T-cell (primary cell): ENCODE data around the gene DHODH. TPM values are rescaled to one million over a fixed set of nuclear protein-coding genes. Genes with fewer than 3 reads are reported as not detected.
"Not testable (repeated sequence)": the region's sequence is repeated elsewhere in the genome, so short reads cannot be mapped to it uniquely, and the experiment has no call there.

Experiments used
- ATAC-seq, 4 experiments: fragments of 200-7000 bp in 3 of 4; fragments of 150-1000 bp in 1 of 4; cut with Tn5 transposase; replicated peaks in 1 of 4; 1 replicate in 3 of 4; 2 replicates in 1 of 4; pipeline ENCODE4 v1.10.0; 2021; ENCODE audit warnings: moderate library complexity in 3 of 4, mild to moderate bottlenecking in 2 of 4, moderate number of reproducible peaks in 1 of 4
- CTCF ChIA-PET, 2 donors: fragments of 300-600 bp; sonication (Branson Sonifier 250); formaldehyde crosslinking; loops; one replicate each; lab custom pipeline; 2022; ENCODE audit warnings: antibody characterized with exemption in 2 of 2; lab: Charles Lee
- POLR2A ChIA-PET, 2 donors: fragments of 300-600 bp; sonication (Branson Sonifier 250); formaldehyde crosslinking; loops; one replicate each; lab custom pipeline; 2022; ENCODE audit warnings: antibody characterized with exemption in 2 of 2; lab: Charles Lee
- DNase-seq, 35 experiments: peaks; one replicate each; pipeline versions ENCODE4 v3.0.0 to v3.0.0-alpha.2; 2013 to 2023
- H3K27ac ChIP-seq: one replicate; pipeline ENCODE4 v1.5.1; 2013; ENCODE audit warnings: low read length
- H3K27me3 ChIP-seq, 2 experiments: replicated peaks in 1 of 2; 1 replicate in 1 of 2; 2 replicates in 1 of 2; pipeline versions ENCODE4 v1.6.1 to v1.7.0; 2013; ENCODE audit warnings: low read length in 1 of 2, mixed read lengths in 1 of 2; ENCODE audit not compliant: control insufficient read depth in 2 of 2, insufficient read depth in 2 of 2; ENCODE audit errors: extremely low read depth in 1 of 2
- H3K36me3 ChIP-seq, 2 donors: 1 replicate in 1 of 2; 2 replicates in 1 of 2; pipeline versions ENCODE4 v1.6.1 to v1.7.0; 2013; ENCODE audit warnings: low read length in 1 of 2; ENCODE audit not compliant: control insufficient read depth in 2 of 2, insufficient read depth in 1 of 2; ENCODE audit errors: extremely low read depth in 1 of 2
- H3K4me1 ChIP-seq, 2 experiments: 1 replicate in 1 of 2; 2 replicates in 1 of 2; pipeline versions ENCODE4 v1.6.1 to v1.7.0; 2013; ENCODE audit warnings: low read length in 2 of 2, mixed read lengths in 1 of 2; ENCODE audit not compliant: insufficient read depth in 2 of 2, control insufficient read depth in 1 of 2; ENCODE audit errors: extremely low read depth in 1 of 2
- H3K4me3 ChIP-seq, 2 donors: 1 replicate in 1 of 2; 2 replicates in 1 of 2; pipeline versions ENCODE4 v1.5.1 to v1.7.0; 2013; ENCODE audit warnings: mild to moderate bottlenecking in 2 of 2, low read length in 1 of 2, moderate library complexity in 1 of 2; ENCODE audit not compliant: control insufficient read depth in 1 of 2; ENCODE audit errors: extremely low read depth in 1 of 2
- H3K9me3 ChIP-seq: 2 replicates; pipeline ENCODE4 v1.7.0; 2013
- H3K27ac Mint-ChIP-seq, 2 donors: one replicate each; pipeline ENCODE4 v1.8.0; 2020 to 2021; ENCODE audit warnings: mild to moderate bottlenecking in 2 of 2, mixed read lengths in 2 of 2
- H3K27me3 Mint-ChIP-seq, 2 donors: one replicate each; pipeline ENCODE4 v1.8.0; 2021 to 2022; ENCODE audit warnings: mixed read lengths in 2 of 2
- H3K36me3 Mint-ChIP-seq: one replicate; pipeline ENCODE4 v1.8.0; 2021; ENCODE audit warnings: mixed read lengths
- H3K4me1 Mint-ChIP-seq, 3 donors: one replicate each; pipeline ENCODE4 v1.8.0; 2020 to 2022; ENCODE audit warnings: mixed read lengths in 3 of 3, mild to moderate bottlenecking in 1 of 3
- H3K4me3 Mint-ChIP-seq, 3 donors: one replicate each; pipeline ENCODE4 v1.8.0; 2020 to 2022; ENCODE audit warnings: mild to moderate bottlenecking in 3 of 3, mixed read lengths in 3 of 3, moderate library complexity in 3 of 3
- H3K9me3 Mint-ChIP-seq, 3 donors: one replicate each; pipeline ENCODE4 v1.8.0; 2020 to 2022; ENCODE audit warnings: mixed read lengths in 3 of 3
- WGBS: methylation state at CpG from one replicate; pipeline ENCODE4 v1.1.5; 2013; ENCODE audit warnings: missing lambda C conversion rate; ENCODE audit not compliant: insufficient coverage; 5-methylcytosine and 5-hydroxymethylcytosine counted together
- total RNA-seq, 35 experiments: library from RNA in 6 of 35; stranded (reverse) in 6 of 35; fragments of 120-200 nt in 1 of 35; gene quantifications; one replicate each; pipeline versions ENCODE4 v1.2.1 to v1.2.4 and lab custom pipeline; 2013 to 2026

Gene DHODH
- total RNA-seq, 5 donors from 2014 or later (not counting 1 experiment from before 2014, with no cell fraction given), result 6.0 to 11.9 (median 11.2) TPM

DNA sequence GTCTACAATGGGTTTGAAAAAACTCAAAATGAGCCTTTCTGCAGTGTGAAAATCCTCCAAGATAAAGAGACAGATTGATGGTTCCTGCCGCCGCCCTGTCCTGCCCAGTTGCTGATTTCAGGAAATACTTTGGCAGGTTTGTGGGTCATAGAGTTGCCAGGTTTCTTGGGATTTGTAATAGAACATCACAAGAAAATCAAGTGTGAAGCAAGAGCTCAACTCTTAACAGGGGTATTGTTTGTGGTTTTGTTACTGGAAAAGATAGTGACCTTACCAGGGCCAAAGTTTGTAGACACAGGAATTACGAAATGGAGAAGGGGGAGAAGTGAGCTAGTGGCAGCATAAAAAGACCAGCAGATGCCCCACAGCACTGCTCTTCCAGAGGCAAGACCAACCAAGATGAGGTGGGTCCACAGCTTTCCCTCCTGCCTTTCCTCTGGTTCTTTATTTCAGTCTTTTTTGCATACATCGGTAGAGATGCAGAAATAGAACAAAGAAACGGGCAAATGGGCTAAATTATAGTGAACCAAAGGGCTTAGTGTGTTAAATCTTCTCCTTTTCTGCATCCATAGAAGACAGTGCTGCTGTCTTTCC is 45.8 kb downstream of the DHODH start, which contains the start of gene HP:
Gene HP, plus strand, starts transcription at position 252 of the 594 bp plus-strand sequence. Its CDS starts 148 bp downstream, at position 400.
- H3K27me3 Mint-ChIP-seq, H3K9me3 ChIP-seq, DNase-seq, H3K27ac Mint-ChIP-seq, H3K4me3 Mint-ChIP-seq, H3K36me3 ChIP-seq, H3K9me3 Mint-ChIP-seq, ATAC-seq, POLR2A ChIA-PET, H3K4me1 Mint-ChIP-seq, H3K4me1 ChIP-seq, H3K4me3 ChIP-seq, H3K36me3 Mint-ChIP-seq, H3K27ac ChIP-seq, H3K27me3 ChIP-seq: not testable (repeated sequence)
- CTCF ChIA-PET, result interaction anchor here in 1 of 2 donors (0.6 kb wide), 2 partner anchors 34 to 152 kb away, joined by 3 read pairs; no protein-coding TSS in a partner anchor
- WGBS, result no CpG with 5 or more reads among the region's 5 CpGs

DNA sequence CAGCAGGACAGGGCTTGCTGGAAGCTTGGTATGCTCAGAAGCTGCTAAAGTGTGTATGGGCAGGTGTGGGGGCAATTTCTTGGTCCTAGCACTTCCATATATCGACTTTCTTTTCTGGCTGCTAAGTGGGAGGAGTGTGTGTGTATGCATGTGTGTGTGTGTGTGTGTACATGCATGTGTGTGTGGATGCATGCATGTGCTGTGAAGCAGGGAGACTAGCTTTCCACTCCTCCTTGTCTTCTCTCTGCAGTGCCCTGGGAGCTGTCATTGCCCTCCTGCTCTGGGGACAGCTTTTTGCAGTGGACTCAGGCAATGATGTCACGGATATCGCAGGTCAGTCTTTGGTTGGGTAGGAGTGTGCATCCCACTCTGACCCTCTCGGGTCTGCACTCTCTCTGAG is 47.4 kb downstream of the DHODH start:
- WGBS, result no CpG with 5 or more reads among the region's 4 CpGs
- H3K4me1 Mint-ChIP-seq, result no peaks in the 10 kb centered on the region

DNA sequence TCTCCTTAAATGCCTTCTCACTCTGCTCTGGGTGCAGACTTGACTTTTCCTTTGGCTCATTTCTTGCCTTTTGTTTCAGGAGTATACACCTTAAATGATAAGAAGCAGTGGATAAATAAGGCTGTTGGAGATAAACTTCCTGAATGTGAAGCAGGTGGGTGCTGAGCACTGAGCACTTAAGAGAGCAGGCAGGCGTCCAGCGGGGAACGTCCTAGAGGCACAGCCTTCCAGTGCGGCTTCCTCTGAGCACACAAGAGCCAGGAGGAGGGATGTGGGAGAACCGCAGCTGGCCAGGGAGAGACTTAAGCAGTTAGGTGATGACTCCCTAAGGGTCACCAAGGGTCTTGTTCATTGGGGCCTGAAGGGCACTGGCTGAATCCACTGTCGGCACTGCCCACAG is 48.8 kb downstream of the DHODH start:
- no CpG with 5 or more reads among the region's 6 CpGs for WGBS
- CTCF ChIA-PET, H3K9me3 Mint-ChIP-seq, ATAC-seq, DNase-seq, H3K27ac Mint-ChIP-seq, H3K36me3 ChIP-seq, H3K4me3 ChIP-seq, H3K4me1 Mint-ChIP-seq, H3K4me3 Mint-ChIP-seq, H3K27me3 Mint-ChIP-seq, H3K27me3 ChIP-seq, POLR2A ChIA-PET, H3K9me3 ChIP-seq, H3K27ac ChIP-seq, H3K4me1 ChIP-seq: not testable (repeated sequence)
- H3K36me3 Mint-ChIP-seq, result peaks cover 11% of the 10 kb centered on the region

More for the DNA sequence above, 47.4 kb downstream of the DHODH start:
- Mint-ChIP-seq H3K4me3 (no peak overlapping the region), H3K27me3 (no peaks in the 10 kb centered on the region), H3K36me3 (peaks cover 7% of the 10 kb centered on the region), H3K27ac (no peak overlapping the region), H3K9me3 (no peaks in the 10 kb centered on the region)
- Histone ChIP-seq H3K36me3 (no peaks in the 10 kb centered on the region), H3K27me3 (no peaks in the 10 kb centered on the region), H3K4me1 (no peaks in the 10 kb centered on the region), H3K9me3 (no peaks in the 10 kb centered on the region), H3K27ac (no peak overlapping the region), H3K4me3 (no peak overlapping the region)
- ChIA-PET POLR2A (no interaction called here), CTCF (no interaction called here)
- DNase-seq (no peak), ATAC-seq (no peak)

DNA sequence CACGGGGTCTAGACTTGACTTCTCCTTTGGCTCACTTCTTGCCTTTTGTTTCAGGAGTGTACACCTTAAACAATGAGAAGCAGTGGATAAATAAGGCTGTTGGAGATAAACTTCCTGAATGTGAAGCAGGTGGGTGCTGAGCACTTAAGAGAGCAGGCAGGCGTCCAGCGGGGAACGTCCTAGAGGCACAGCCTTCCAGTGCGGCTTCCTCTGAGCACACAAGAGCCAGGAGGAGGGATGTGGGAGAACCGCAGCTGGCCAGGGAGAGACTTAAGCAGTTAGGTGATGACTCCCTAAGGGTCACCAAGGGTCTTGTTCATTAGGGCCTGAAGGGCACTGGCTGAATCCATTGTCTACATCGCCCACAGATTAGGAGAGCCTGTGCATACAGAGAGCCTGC is 50.5 kb downstream of the DHODH start:
- not testable (repeated sequence) for H3K36me3 ChIP-seq, H3K4me3 Mint-ChIP-seq

DNA sequence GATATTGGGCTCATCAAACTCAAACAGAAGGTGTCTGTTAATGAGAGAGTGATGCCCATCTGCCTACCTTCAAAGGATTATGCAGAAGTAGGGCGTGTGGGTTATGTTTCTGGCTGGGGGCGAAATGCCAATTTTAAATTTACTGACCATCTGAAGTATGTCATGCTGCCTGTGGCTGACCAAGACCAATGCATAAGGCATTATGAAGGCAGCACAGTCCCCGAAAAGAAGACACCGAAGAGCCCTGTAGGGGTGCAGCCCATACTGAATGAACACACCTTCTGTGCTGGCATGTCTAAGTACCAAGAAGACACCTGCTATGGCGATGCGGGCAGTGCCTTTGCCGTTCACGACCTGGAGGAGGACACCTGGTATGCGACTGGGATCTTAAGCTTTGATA is 51.9 kb downstream of the DHODH start:
- no peaks in the 10 kb centered on the region for H3K27me3 Mint-ChIP-seq
- peaks cover 27% of the 10 kb centered on the region for H3K36me3 Mint-ChIP-seq
- no peak overlapping the region for H3K4me3 ChIP-seq
- WGBS, result 94% methylated on average over 9 of the region's 9 CpGs
- no peak overlapping the region for H3K27ac Mint-ChIP-seq
- ChIA-PET CTCF (no interaction called here), POLR2A (no interaction called here)
- H3K9me3 Mint-ChIP-seq, result no peaks in the 10 kb centered on the region
- no peaks in the 10 kb centered on the region for H3K4me1 Mint-ChIP-seq
- H3K27ac ChIP-seq, result no peak overlapping the region
- H3K9me3 ChIP-seq, result no peaks in the 10 kb centered on the region
- DNase-seq (no peak), ATAC-seq (no peak)
- H3K36me3 ChIP-seq, result no peaks in the 10 kb centered on the region
- H3K4me3 Mint-ChIP-seq, result no peak overlapping the region
- no peaks in the 10 kb centered on the region for H3K4me1 ChIP-seq
- H3K27me3 ChIP-seq, result no peaks in the 10 kb centered on the region

More for the DNA sequence above, 50.5 kb downstream of the DHODH start:
- H3K9me3 ChIP-seq, H3K27me3 ChIP-seq, H3K27ac ChIP-seq, H3K27ac Mint-ChIP-seq, H3K9me3 Mint-ChIP-seq, ATAC-seq, H3K4me1 ChIP-seq, POLR2A ChIA-PET, CTCF ChIA-PET, H3K27me3 Mint-ChIP-seq, H3K4me3 ChIP-seq, DNase-seq, H3K4me1 Mint-ChIP-seq: not testable (repeated sequence)
- peaks cover 18% of the 10 kb centered on the region for H3K36me3 Mint-ChIP-seq
- 80% methylated on average over 2 of the region's 7 CpGs for WGBS

DNA sequence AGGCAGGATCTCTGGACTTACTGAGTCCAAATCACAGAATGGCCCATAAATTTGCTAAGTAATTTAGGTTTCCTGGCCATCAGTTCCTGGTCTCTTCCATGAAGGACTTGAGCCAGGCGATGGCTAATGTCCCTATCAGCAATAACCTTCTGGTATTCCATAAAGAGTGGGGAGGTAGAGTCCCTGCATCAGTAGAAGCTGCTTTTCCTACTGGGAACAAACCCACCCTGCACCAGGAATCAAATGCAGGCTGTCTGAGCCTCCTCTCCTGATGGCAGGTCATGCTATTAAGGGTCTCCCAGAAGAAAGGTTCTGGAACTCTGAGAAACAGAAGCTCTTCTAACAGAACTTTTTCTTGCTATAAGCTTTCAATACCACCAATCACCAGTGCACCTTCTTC is 53.0 kb downstream of the DHODH start:
- DNase-seq (no peak), ATAC-seq (no peak)
- H3K27ac ChIP-seq, result no peak overlapping the region
- no CpG with 5 or more reads among the region's 1 CpG for WGBS
- H3K36me3 Mint-ChIP-seq, result peaks cover 23% of the 10 kb centered on the region
- CTCF ChIA-PET, result no interaction called here
- no peaks in the 10 kb centered on the region for H3K27me3 ChIP-seq
- H3K4me1 ChIP-seq, result no peaks in the 10 kb centered on the region
- H3K9me3 Mint-ChIP-seq, result no peaks in the 10 kb centered on the region
- H3K9me3 ChIP-seq, result no peaks in the 10 kb centered on the region
- no peaks in the 10 kb centered on the region for H3K27me3 Mint-ChIP-seq
- no peak overlapping the region for H3K27ac Mint-ChIP-seq
- no peak overlapping the region for H3K4me3 Mint-ChIP-seq
- no peaks in the 10 kb centered on the region for H3K36me3 ChIP-seq
- H3K4me1 Mint-ChIP-seq, result no peaks in the 10 kb centered on the region
- POLR2A ChIA-PET, result no interaction called here
- H3K4me3 ChIP-seq, result no peak overlapping the region
